T-helper 17 cell (primary cell): ENCODE results near the gene MBD3L2. TPM values are rescaled to one million over a fixed set of nuclear protein-coding genes. Genes with fewer than 3 reads are reported as not detected.
"Not testable (repeated sequence)": the region's sequence is repeated elsewhere in the genome, so short reads cannot be mapped to it uniquely, and the experiment has no call there.

Experiments
- ATAC-seq: fragments of 150-1000 bp; cut with Tn5 transposase; 2 replicates; pipeline ENCODE4 v1.10.0; 2021; ENCODE audit warnings: mild to moderate bottlenecking, moderate library complexity
- DNase-seq, 3 donors: peaks; one replicate each; pipeline versions ENCODE4 v3.0.0 to v3.0.0-alpha.2; 2020 to 2021
- H3K9me3 ChIP-seq: one replicate; pipeline ENCODE4 v1.7.0; 2013; ENCODE audit warnings: low read length, mild to moderate bottlenecking; ENCODE audit not compliant: control insufficient read depth, poor library complexity, severe bottlenecking
- H3K27ac Mint-ChIP-seq: one replicate; pipeline ENCODE4 v1.8.0; 2022; ENCODE audit warnings: mild to moderate bottlenecking, moderate library complexity, mixed read lengths
- H3K27me3 Mint-ChIP-seq: one replicate; pipeline ENCODE4 v1.8.0; 2022; ENCODE audit warnings: mixed read lengths
- H3K36me3 Mint-ChIP-seq: one replicate; pipeline ENCODE4 v1.8.0; 2022; ENCODE audit warnings: low read depth, mixed read lengths
- H3K4me1 Mint-ChIP-seq: one replicate; pipeline ENCODE4 v1.8.0; 2022; ENCODE audit warnings: mild to moderate bottlenecking, mixed read lengths
- H3K4me3 Mint-ChIP-seq: one replicate; pipeline ENCODE4 v1.8.0; 2022; ENCODE audit warnings: mild to moderate bottlenecking, moderate library complexity, mixed read lengths
- total RNA-seq, 4 donors: library from RNA in 2 of 4; stranded (reverse) in 2 of 4; gene quantifications; one replicate each; pipeline ENCODE4 v1.2.3 and lab custom pipeline; 2022 to 2026

The MBD3L2 gene
- not detected for total RNA-seq
- 0 reads per million in 2 donors for total RNA-seq (lab: John Stamatoyannopoulos, UW)

DNA sequence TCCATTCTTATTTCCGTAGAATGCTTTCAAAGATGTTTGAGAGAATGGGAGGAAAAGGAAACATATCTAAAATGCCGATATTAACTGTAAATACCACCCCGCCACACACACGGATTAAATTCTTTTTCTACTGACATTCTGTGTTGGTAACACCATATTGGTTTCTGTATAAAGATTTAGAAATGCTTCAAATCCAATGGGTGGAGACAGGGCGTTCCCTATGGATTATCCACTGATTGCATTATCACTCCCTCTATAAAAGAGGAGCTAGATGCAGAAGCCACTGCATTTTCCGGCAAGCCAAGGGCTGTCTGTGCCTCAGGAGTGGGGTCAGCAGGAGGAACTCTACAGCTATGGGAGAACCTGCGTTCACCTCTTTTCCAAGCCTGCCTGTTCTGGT lies at the start of gene MBD3L2:
Gene MBD3L2 (plus strand): TSS at position 301 of the 400 bp plus-strand sequence. CDS start 53 bp downstream, at position 354.
- not testable (repeated sequence) for H3K27ac Mint-ChIP-seq, H3K4me1 Mint-ChIP-seq, DNase-seq, H3K4me3 Mint-ChIP-seq, ATAC-seq, H3K36me3 Mint-ChIP-seq, H3K27me3 Mint-ChIP-seq, H3K9me3 ChIP-seq

DNA sequence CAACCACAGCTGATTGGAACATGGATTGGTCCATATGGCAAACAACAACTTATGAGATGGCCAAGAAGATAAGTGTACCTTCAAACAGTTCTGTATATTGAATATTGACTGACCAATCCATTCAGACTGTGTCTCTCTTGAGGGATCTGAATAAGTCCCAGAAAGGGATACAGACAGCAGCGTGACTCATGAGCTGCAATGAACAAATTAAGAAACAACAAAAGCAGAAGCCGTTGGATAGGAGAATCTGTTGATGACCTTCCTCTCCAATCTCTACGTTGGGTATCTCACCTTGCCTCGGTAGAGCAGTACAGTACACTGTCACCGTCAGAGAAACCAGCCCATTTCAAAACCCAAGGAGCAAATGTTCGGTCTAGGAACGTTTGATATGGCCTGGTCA lies 49.2 kb upstream of the MBD3L2 start:
- H3K9me3 ChIP-seq, result no peaks in the 10 kb centered on the region
- H3K27me3 Mint-ChIP-seq, result no peaks in the 10 kb centered on the region
- H3K36me3 Mint-ChIP-seq, result no peaks in the 10 kb centered on the region
- no peak for ATAC-seq
- H3K4me1 Mint-ChIP-seq, result peaks cover 11% of the 10 kb centered on the region
- no peak overlapping the region for H3K27ac Mint-ChIP-seq
- no peak for DNase-seq
- H3K4me3 Mint-ChIP-seq, result no peak overlapping the region

GRCh38 chr19:7000333-7000732 lies 48.8 kb upstream of the MBD3L2 start:
- H3K36me3 Mint-ChIP-seq, result no peaks in the 10 kb centered on the region
- H3K4me3 Mint-ChIP-seq, result no peak overlapping the region
- no peak for DNase-seq

GRCh38 chr19:7000816-7001215 lies 48.3 kb upstream of the MBD3L2 start:
- no peaks in the 10 kb centered on the region for H3K27me3 Mint-ChIP-seq
- no peaks in the 10 kb centered on the region for H3K36me3 Mint-ChIP-seq
- no peaks in the 10 kb centered on the region for H3K9me3 ChIP-seq
- no peak overlapping the region for H3K27ac Mint-ChIP-seq
- no peak for ATAC-seq
- peaks cover 11% of the 10 kb centered on the region for H3K4me1 Mint-ChIP-seq
- DNase-seq, result no peak
- no peak overlapping the region for H3K4me3 Mint-ChIP-seq

More at GRCh38 chr19:7000333-7000732, 48.8 kb upstream of the MBD3L2 start:
- Mint-ChIP-seq H3K27ac (no peak overlapping the region), H3K4me1 (peaks cover 11% of the 10 kb centered on the region), H3K27me3 (no peaks in the 10 kb centered on the region)
- ATAC-seq, result no peak
- no peaks in the 10 kb centered on the region for H3K9me3 ChIP-seq

DNA sequence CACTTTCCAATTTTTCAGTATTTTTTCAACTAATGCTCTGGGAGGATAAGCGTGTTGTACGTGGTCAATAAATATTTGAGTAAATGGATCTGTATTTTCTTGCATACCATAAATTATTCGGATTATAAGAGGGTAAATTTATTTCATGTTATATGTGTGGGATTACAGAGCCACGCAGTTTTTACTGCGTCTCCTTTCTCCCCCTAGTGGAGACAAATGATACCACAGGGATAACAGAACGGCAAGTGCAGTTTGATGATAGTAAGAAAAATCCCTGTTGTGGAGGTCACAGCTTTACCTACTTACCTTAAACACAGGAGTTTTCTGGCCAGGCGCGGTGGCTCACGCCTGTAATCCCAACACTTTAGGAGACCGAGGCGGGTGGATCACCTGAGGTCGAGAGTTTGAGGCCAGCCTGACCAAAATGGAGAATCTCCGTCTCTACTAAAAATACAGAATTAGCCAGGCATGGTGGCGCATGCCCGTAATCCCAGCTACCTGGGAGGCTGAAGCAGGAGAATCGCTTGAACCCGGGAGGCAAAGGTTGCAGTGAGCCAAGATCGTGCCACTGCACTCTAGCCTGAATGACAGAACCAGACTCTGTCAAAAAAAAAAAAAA lies 44.7 kb upstream of the MBD3L2 start:
- Mint-ChIP-seq H3K4me1 (peaks cover 23% of the 10 kb centered on the region), H3K27ac (no peak overlapping the region), H3K4me3 (no peak overlapping the region), H3K36me3 (no peaks in the 10 kb centered on the region), H3K27me3 (no peaks in the 10 kb centered on the region)
- DNase-seq, result no peak
- H3K9me3 ChIP-seq, result no peaks in the 10 kb centered on the region
- peak; percentile 71 for ATAC-seq

- no peak for DNase-seq
- Mint-ChIP-seq H3K4me3 (no peak overlapping the region), H3K27ac (no peak overlapping the region), H3K4me1 (peaks cover 33% of the 10 kb centered on the region), H3K36me3 (no peaks in the 10 kb centered on the region), H3K27me3 (no peaks in the 10 kb centered on the region)
- no peaks in the 10 kb centered on the region for H3K9me3 ChIP-seq
- ATAC-seq, result no peak
Observed at GRCh38 chr19:7006135-7006704, 42.9 kb upstream of the MBD3L2 start.

DNA sequence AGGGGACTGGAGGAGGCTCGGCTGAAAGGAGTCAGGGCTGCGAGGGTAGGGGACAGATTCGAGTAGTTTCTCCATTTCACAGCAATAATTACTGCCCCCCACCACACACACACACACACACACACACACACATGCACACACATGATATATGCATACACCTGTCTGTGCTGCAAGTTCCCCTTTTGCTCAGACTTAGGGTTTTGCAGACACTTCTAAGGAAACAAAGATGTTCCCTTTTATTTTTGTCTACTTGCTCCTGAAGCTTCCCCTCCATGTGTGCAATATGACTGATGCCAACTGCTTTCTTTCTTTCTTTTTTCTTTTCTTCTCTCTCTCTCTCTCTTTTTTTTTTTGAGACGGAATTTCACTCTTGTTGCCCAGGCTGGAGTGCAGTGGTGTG lies 41.3 kb upstream of the MBD3L2 start:
- Mint-ChIP-seq H3K27ac (no peak overlapping the region), H3K27me3 (no peaks in the 10 kb centered on the region), H3K4me1 (peaks cover 32% of the 10 kb centered on the region), H3K4me3 (no peak overlapping the region), H3K36me3 (no peaks in the 10 kb centered on the region)
- no peaks in the 10 kb centered on the region for H3K9me3 ChIP-seq
- DNase-seq (no peak), ATAC-seq (no peak)

GRCh38 chr19:7010722-7011593 lies 38.2 kb upstream of the MBD3L2 start:
- H3K36me3 Mint-ChIP-seq, result no peaks in the 10 kb centered on the region
- H3K9me3 ChIP-seq, result no peaks in the 10 kb centered on the region
- peaks cover 31% of the 10 kb centered on the region for H3K4me1 Mint-ChIP-seq
- peak overlapping the region; percentile 21 for H3K4me3 Mint-ChIP-seq
- DNase-seq, result no peak
- peak; percentile 51 for ATAC-seq
- H3K27me3 Mint-ChIP-seq, result no peaks in the 10 kb centered on the region
- peak overlapping the region; percentile 51 for H3K27ac Mint-ChIP-seq

GRCh38 chr19:7013678-7014077 lies 35.4 kb upstream of the MBD3L2 start:
- H3K9me3 ChIP-seq, result no peaks in the 10 kb centered on the region
- Mint-ChIP-seq H3K27ac (peak overlapping the region; percentile 43), H3K36me3 (no peaks in the 10 kb centered on the region), H3K4me3 (no peak overlapping the region), H3K4me1 (peaks cover 24% of the 10 kb centered on the region), H3K27me3 (no peaks in the 10 kb centered on the region)
- ATAC-seq (peak; percentile 37), DNase-seq (no peak)

GRCh38 chr19:7018828-7019227 lies 30.3 kb upstream of the MBD3L2 start:
- ATAC-seq (no peak), DNase-seq (no peak)
- peaks cover 1% of the 10 kb centered on the region for H3K4me1 Mint-ChIP-seq
- H3K4me3 Mint-ChIP-seq, result no peak overlapping the region
- no peaks in the 10 kb centered on the region for H3K36me3 Mint-ChIP-seq
- no peaks in the 10 kb centered on the region for H3K9me3 ChIP-seq
- H3K27me3 Mint-ChIP-seq, result no peaks in the 10 kb centered on the region
- H3K27ac Mint-ChIP-seq, result no peak overlapping the region

DNA sequence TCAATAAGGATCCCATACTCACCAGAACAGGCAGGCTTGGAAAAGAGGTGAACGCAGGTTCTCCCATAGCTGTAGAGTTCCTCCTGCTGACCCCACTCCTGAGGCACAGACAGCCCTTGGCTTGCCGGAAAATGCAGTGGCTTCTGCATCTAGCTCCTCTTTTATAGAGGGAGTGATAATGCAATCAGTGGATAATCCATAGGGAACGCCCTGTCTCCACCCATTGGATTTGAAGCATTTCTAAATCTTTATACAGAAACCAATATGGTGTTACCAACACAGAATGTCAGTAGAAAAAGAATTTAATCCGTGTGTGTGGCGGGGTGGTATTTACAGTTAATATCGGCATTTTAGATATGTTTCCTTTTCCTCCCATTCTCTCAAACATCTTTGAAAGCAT lies 27.8 kb upstream of the MBD3L2 start, which contains the start of gene MBD3L2B:
Gene MBD3L2B (minus strand): TSS at position 101 of the 400 bp plus-strand sequence. CDS start 34 bp downstream, at position 67.
- ATAC-seq, H3K4me3 Mint-ChIP-seq, H3K36me3 Mint-ChIP-seq, H3K4me1 Mint-ChIP-seq, H3K9me3 ChIP-seq, H3K27me3 Mint-ChIP-seq, DNase-seq, H3K27ac Mint-ChIP-seq: not testable (repeated sequence)

DNA sequence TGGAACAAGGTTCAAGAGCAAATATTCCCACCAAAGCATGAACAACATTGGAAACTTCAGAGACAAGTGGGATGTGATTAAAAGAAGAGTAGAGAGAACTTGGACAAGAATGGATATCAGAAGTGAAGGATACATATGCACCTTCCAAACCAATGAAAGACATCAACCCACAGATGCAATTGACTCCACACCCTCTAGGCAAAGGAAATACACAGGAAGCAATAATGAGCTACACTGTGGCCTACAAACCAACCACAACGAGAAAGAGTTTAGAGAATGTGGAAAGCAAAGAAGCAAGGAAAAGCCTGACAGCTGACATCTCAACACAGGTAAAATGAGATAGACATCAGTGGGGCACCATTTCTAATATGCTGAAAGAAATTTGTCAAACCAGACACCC lies 20.3 kb upstream of the MBD3L2 start:
- H3K27me3 Mint-ChIP-seq, H3K27ac Mint-ChIP-seq, DNase-seq, H3K36me3 Mint-ChIP-seq, H3K4me1 Mint-ChIP-seq, ATAC-seq, H3K9me3 ChIP-seq, H3K4me3 Mint-ChIP-seq: not testable (repeated sequence)

DNA sequence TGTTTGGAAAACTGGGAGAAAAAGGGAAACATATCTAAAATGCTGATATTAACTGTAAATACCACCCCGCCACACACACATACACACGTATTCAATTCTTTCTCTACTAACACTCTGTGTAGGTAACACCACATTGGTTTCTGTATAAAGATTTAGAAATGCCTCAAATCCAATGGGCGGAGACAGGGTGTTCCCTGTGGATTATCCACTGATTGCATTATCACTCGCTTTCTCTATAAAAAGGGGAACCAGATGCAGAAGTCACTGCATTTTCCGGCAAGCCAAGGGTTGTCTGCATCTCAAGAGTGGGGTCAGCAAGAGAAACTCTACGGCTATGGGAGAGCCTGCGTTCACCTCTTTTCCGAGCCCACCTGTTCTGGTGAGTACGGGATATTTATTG lies 18.8 kb upstream of the MBD3L2 start, which contains the start of gene MBD3L5:
Gene MBD3L5 (plus strand): TSS at position 301 of the 400 bp plus-strand sequence. CDS start 34 bp downstream, at position 335.
- not testable (repeated sequence) for H3K4me1 Mint-ChIP-seq, H3K36me3 Mint-ChIP-seq, H3K27me3 Mint-ChIP-seq, DNase-seq, H3K4me3 Mint-ChIP-seq, H3K27ac Mint-ChIP-seq, H3K9me3 ChIP-seq, ATAC-seq
